Astrocyte of the spinal cord (primary cell): ENCODE data around the gene CYTH2.
"Not testable (repeated sequence)": the region's sequence is repeated elsewhere in the genome, so short reads cannot be mapped to it uniquely, and the experiment has no call there.

Experiments
- DNase-seq: peaks from one replicate; pipeline ENCODE4 v3.0.0; 2011; ENCODE audit warnings: low read depth, low spot score
- H3K4me3 ChIP-seq: 2 replicates; pipeline ENCODE4 v1.5.1; 2011; ENCODE audit warnings: low read depth, mild to moderate bottlenecking, low read length, moderate library complexity
- CTCF ChIP-seq: IDR thresholded peaks from 2 replicates; pipeline ENCODE4 v1.5.1; 2012; ENCODE audit warnings: low read depth, mild to moderate bottlenecking, low read length, inconsistent platforms
- in situ Hi-C: cut with HindIII; loops from 2 replicates; pipeline ENCODE4 v1.10.0; 2017; ENCODE audit warnings: low sequenced_read_pairs

Gene CYTH2

GRCh38 chr19:48512504-48513288 lies 43.5 kb downstream of the CYTH2 start:
- in situ Hi-C loops = no loop called here
- no peak for TF ChIP-seq CTCF
- no peak for DNase-seq
- no peak overlapping the region for H3K4me3 ChIP-seq

- peak overlapping the region; percentile 55 for H3K4me3 ChIP-seq
- DNase-seq = peak; percentile 48
- in situ Hi-C loops = no loop called here
- TF ChIP-seq CTCF = no peak
Measured at GRCh38 chr19:48513289-48514122, 44.3 kb downstream of the CYTH2 start.

- H3K4me3 ChIP-seq = no peak overlapping the region
- in situ Hi-C loops = no loop called here
- no peak for TF ChIP-seq CTCF
- DNase-seq = no peak
Measured at GRCh38 chr19:48514123-48514458, 44.9 kb downstream of the CYTH2 start.

GRCh38 chr19:48516536-48516935 lies 47.4 kb downstream of the CYTH2 start:
- in situ Hi-C loops = no loop called here
- TF ChIP-seq CTCF = no peak
- H3K4me3 ChIP-seq = no peak overlapping the region
- DNase-seq = no peak

GRCh38 chr19:48518207-48518606 lies 49.0 kb downstream of the CYTH2 start:
- in situ Hi-C loops = no loop called here
- TF ChIP-seq CTCF = no peak

GRCh38 chr19:48519426-48519825 lies 50.3 kb downstream of the CYTH2 start:
- H3K4me3 ChIP-seq, DNase-seq, in situ Hi-C loops: not testable (repeated sequence)

More at GRCh38 chr19:48518207-48518606, 49.0 kb downstream of the CYTH2 start:
- H3K4me3 ChIP-seq = no peak overlapping the region
- no peak for DNase-seq

- DNase-seq = no peak
- in situ Hi-C loops = no loop called here
- no peak for TF ChIP-seq CTCF
- no peak overlapping the region for H3K4me3 ChIP-seq
Measured at GRCh38 chr19:48520134-48520533, 51.0 kb downstream of the CYTH2 start.
